NCI-H146 treated with DMSO at 0.1 percent for 48 hours (cell line): ENCODE results near the gene SPACA6.
"Not testable (repeated sequence)": the region's sequence is repeated elsewhere in the genome, so short reads cannot be mapped to it uniquely, and the experiment has no call there.

Experiments used
- DNase-seq: peaks from one replicate; lab custom pipeline; 2025; ENCODE audit not compliant: unreplicated experiment; lab: John Stamatoyannopoulos, UW

The SPACA6 gene

GRCh38 chr19:51733742-51734522 is 40.8 kb downstream of the SPACA6 start:
- no peak for DNase-seq

GRCh38 chr19:51735759-51736449 is 42.8 kb downstream of the SPACA6 start:
- DNase-seq: no peak

GRCh38 chr19:51737389-51737788 is 44.3 kb downstream of the SPACA6 start:
- no peak for DNase-seq

GRCh38 chr19:51737924-51738323 is 44.8 kb downstream of the SPACA6 start:
- no peak for DNase-seq

- not testable (repeated sequence) for DNase-seq
Measured at GRCh38 chr19:51738523-51738922, 45.4 kb downstream of the SPACA6 start.

- DNase-seq: no peak
Measured at GRCh38 chr19:51739466-51740213, 46.5 kb downstream of the SPACA6 start.

- no peak for DNase-seq
Measured at GRCh38 chr19:51740356-51740755, 47.2 kb downstream of the SPACA6 start.

- no peak for DNase-seq
Measured at GRCh38 chr19:51742789-51743188, 49.7 kb downstream of the SPACA6 start.

- DNase-seq: no peak
Measured at GRCh38 chr19:51743405-51743804, 50.3 kb downstream of the SPACA6 start.

GRCh38 chr19:51746731-51747130 is 53.6 kb downstream of the SPACA6 start:
- DNase-seq: no peak

GRCh38 chr19:51749979-51750378 is 56.8 kb downstream of the SPACA6 start:
- DNase-seq: no peak

- no peak for DNase-seq
Measured at GRCh38 chr19:51750400-51751094, 57.4 kb downstream of the SPACA6 start.

GRCh38 chr19:51751655-51752054 is 58.5 kb downstream of the SPACA6 start, which contains the start of gene FPR1:
Gene FPR1 (minus strand): TSS chr19:51751878. CDS start chr19:51746994, 4,884 bp downstream.
- DNase-seq: no peak

GRCh38 chr19:51754109-51754508 is 61.0 kb downstream of the SPACA6 start:
- DNase-seq: no peak

GRCh38 chr19:51754770-51755169 is 61.6 kb downstream of the SPACA6 start:
- DNase-seq: no peak
